Stimulated activated CD4-positive, alpha-beta T cell treated with anti-CD3 and anti-CD28 coated beads, Interleukin-15, amount 100 ng/mL, for 1 hour (primary cell): Measurements from ENCODE around the gene KRT31.
"Not testable (repeated sequence)": the region's sequence is repeated elsewhere in the genome, so short reads cannot be mapped to it uniquely, and the experiment has no call there.

ENCODE experiments used
- DNase-seq, 2 donors: peaks; one replicate each; pipeline ENCODE4 v3.0.0-alpha.2; 2020; ENCODE audit warnings: low read depth in 1 of 2, low spot score in 1 of 2

Gene KRT31

DNA sequence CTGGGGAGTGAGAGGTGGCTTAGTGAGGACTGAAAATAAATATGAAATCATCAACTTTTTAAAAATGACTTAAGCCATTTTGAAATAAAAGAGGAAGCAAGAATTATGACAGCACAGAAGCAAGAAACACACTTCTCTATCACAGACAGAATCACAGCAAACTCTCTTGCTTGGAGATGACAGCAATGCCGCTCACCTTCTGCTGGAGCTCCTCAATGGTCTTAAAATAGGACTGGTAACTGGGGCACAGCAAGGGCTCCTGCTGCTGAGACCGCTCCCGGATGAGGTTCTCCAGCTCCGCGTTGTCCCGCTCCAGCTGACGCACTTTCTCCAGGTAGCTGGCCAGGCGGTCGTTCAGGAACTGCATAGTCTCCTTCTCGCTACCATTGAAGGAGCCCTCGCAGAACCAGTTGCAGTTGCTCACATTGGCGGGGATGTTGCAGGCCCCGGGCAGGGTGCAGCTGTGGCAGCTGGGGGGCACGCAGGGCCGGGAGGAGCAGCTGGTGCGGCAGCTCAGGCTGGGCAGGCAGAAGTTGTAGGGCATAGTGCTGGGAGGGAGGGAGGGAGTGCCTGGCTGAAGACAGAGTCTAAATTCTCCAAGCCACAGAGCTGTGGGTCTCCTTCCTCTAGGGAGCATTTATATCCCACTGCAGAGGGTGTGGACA, at the start of gene KRT31:
Gene KRT31 (minus strand): TSS at position 613 of the 665 bp plus-strand sequence. CDS start 69 bp downstream, at position 544.
- no peak for DNase-seq

DNA sequence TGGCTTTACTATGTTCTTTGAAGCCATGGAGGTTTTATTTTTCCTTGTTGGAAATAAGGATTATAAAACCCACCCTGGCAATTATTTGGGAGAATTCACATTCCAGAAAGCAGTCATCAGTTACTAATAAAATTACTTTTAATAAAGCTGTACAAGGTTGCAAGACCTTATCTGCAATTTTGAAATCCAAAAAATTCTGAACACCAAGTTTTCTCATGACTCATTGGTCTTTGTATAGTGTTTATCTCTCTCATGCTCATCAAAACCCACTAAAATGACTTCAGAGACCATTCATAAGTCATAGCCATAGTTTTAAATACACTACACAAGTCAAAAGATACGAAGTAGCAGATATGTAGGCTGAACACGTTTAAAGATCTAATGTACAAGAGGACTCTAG, 49.4 kb upstream of the KRT31 start:
- DNase-seq: no peak

DNA sequence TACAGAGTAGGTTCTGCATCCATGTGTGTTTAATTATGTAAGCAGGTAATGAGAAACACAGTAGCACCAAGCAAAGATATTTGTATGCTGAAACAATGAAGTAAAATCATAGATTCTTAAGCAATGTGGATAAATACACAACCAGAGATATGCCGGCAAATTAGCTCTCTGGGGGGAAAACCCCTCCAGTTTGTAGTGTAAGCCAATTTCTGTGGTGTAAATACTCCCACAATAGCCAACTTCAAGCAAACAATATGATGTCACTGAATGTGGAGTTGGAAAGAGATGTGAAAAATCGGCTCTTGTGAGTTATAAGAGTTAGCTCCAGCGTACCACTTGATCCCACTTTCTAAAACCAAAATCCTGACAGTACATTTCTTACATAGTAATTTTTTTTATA, 47.2 kb upstream of the KRT31 start:
- no peak for DNase-seq

DNA sequence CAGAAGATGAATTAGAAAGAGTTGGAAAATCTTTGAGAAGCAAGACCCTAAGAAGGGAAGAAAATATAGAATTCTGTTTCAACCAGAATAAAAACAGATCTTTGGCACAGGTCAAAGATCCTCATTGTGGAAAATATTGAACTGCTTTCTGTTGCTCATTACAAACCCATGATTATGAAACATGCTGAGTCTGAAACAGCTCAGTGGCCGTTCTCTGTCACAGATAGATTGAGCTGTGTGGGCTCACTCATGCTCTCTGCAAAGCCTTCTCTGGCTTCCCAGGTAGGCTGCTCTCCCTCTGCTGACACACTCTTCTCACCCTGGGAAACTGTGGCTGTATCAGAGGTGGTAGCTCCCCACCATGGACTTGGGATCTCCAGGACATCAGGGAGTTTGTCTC, 46.8 kb upstream of the KRT31 start:
- DNase-seq: no peak

DNA sequence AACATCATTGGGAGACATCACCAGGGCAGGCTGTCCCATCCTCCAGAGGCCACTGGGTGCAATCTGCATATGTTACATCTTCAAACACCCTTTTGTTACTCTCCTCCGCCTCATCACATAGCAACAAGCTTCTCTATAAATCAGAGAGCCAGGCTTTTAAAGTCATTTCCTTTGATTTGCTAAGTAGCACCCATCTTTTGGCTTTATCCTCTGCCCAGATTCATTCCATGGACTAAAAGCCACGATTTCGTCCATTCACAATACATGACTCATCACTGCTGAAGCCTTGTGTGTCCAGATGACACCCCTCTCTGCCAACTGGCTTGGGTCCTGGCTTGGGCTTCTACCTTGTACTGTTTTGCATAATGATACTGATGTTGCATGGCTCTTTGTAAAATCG, 45.3 kb upstream of the KRT31 start:
- no peak for DNase-seq

DNA sequence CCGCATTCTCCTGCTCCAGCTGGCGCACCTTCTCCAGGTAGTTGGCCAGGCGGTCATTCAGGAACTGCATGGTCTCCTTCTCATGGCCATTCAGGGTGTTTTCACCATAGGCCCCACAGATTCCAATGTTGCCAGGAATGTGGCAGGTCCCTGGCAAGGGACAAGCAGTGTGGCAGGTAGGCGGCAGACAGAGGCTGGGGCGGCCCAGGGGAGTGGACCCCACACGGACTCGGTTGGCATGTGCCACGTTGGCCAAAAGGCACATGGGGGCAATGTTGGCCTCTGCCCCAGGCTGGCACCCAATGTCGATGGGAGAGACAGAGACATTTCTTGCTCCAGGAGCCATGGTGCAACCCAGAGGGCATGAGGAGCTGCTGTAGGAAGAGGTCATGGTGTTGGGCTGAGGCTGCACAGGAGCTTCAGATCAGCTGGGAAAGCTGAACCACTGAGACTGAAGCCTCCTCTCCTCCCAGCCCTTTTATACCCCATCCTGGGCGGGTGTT, 43.2 kb upstream of the KRT31 start, which contains the start of gene KRT38:
Gene KRT38 (minus strand): TSS at position 453 of the 503 bp plus-strand sequence. CDS start 62 bp downstream, at position 391.
- no peak for DNase-seq

DNA sequence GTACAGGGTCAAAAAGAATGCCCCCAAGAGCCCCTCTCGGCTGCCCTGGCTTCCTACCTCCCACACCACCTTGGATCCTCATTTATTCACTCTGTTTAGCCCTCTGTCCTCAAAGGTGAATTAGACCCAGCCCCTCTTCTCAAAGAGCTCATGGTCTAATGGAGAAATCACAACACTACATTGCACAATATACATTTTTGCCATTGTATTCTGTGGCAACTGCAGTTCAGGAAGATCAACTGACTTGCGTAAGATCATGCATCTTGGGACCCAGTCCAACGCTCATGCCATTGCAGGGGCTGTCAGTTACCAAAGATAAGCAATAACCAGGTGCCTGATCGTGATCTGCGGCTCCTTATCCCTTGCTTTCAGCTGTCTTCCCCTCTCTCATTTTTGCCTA, 42.0 kb upstream of the KRT31 start:
- DNase-seq: no peak

DNA sequence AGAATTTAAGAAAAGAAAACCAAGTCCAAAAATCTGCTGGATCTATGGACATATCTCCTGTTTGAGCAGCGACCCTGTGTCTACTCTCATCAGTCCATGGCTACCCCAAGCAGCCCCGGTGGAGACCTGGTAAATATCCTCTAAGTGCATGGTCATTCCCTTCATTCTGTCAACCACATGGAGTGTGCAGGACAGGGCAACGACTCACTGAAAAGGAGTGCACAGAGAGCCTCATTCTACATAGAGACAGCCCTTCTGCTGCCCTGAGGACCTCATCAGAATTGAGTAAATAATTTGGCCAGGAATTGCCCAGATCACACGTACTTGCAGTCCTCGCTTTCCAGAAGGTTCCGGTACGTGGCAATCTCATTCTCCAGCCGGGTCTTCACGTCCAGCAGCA, 40.4 kb upstream of the KRT31 start:
- DNase-seq: no peak

DNA sequence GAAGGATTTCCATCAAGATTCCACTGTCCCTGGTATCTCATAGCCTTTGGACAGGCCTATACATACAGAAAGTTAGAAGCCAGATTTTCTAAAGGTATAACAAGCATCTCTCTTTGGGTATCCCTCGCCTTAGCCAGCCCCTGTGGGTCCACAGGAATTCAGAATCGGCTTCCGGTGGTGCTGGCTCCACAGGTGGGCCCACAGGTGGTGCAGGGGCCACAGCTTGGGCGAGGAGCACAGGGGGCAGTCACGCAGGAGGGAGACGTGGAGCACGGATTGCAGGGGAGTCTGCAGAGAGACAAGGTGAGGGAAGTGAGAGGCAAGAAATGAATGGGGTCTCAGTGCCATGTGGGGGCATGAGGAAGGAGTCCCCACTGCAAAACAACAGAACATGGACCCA, 39.8 kb upstream of the KRT31 start:
- DNase-seq: no peak

DNA sequence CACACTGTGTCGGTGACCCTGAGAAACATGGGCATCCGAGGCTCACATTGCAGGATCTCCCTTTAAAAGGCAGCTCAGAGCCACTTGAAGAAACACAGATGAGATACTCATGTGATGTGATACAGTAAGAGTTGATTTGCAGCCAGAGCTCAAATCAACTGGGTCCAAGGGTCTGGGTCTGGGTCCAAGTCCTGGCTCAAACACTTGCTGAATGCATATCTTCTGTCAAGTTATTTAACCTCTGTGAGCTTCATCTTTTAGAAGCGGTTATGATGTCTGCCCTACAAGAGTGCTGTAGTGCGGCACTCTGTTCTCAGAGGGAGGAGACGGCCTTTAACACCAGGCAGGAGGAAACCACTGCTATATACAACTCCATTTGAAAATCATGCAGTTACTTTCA, 37.0 kb upstream of the KRT31 start:
- no peak for DNase-seq

DNA sequence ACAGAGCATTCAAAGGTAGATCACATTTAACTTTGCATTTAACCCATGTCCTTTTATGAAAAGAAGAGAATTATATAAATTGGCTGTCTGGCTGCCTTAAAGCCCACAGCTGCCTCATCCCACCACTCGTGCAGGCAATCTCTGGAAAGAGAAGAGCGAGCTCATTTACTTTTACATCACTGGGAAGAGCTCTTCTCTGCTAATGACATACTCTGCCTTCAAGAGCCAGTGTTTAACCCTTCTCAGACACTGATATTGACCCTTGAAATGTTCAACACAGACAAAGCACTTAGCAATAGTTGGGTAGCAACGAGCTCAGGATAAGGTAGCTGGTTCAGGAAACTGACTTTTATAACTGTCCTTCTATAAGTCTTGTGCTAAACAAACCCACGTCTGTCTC, 36.6 kb upstream of the KRT31 start:
- no peak for DNase-seq

DNA sequence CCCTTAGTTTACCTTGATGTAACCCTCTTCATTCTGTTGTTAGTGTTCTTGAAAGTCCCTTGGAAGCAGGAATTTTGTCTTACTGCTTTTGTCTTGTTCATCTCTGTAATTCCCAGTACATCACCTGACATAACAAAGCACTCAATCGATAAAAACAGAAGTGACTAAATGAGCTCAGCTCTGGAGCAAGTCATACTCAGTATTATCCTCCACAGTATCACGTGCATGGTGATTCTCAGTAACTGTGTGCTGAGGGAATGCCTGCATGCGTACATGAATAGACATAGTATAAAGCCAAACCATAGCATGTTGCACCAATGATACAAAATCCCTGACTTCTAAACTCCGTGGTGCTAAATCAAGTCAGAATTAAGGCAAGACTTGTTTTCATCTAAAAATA, 36.2 kb upstream of the KRT31 start:
- no peak for DNase-seq

DNA sequence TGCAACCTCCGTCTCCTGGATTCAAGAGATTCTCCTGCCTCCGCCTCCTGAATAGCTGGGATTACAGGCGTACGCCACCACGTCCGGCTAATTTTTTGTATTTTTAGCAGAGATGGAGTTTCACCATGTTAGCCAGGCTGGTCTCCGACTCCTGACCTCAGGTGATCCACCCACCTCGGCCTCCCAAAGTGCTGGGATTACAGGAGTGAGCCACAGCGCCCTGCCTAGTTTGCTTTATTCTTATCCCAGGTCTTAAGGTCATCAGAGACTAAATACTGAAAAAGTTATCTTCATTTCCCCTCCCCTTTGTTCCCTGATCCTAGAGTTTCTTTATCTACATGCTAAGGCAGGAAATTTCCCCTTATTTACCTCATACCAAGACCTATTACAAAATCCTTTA, 33.0 kb upstream of the KRT31 start:
- not testable (repeated sequence) for DNase-seq

DNA sequence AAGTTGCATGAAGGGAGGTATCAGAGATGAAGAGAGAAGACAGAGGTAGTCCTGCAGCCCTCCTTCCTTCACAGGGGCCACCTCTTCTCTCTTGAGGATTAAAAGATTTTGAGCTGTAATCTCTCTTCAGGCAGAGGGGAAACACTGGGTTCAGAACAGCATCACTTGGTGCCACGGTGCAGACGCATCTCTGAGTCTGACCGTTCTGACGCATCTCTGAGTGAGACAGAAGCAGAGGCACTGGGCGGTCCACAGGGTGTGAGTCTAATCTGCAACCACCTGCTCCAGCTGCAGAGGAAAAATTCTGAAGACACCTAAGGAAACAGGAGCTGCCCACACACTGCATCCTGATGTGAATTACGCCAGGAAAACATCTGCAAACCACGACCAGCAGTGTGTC, 32.3 kb upstream of the KRT31 start:
- no peak for DNase-seq

DNA sequence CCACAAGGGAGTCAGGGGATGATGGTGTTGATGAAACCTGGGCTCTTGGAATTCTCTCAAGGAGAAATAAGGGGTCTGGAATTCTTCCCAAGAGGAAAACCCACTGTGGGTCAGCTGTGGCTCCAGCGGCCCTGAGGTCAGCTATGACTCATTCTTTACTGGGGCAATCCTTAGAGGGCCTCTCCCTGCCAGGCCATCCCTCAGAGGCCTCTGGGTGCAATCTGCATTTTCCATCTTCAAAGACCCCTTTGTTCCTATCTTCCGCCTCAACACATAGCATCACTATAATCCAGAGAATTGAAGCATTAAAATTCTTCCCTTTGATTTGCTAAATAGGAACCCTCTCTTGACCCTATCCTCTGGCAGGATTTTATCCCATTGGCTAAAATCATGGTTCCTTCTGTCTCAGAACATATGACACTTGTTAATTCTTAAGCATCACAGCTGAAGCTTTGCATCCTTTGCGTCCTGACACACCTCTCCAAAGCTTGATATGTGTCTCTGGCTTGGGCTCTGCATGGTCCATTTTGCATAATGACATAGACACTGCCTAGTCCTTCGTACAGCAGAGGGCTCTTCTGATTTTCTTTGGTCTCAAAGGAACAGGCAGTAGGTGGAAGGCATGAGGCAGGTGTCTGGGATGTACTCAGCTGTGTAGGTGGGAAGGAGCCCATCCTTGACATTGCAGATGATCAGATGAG, 31.3 kb upstream of the KRT31 start:
- no peak for DNase-seq

DNA sequence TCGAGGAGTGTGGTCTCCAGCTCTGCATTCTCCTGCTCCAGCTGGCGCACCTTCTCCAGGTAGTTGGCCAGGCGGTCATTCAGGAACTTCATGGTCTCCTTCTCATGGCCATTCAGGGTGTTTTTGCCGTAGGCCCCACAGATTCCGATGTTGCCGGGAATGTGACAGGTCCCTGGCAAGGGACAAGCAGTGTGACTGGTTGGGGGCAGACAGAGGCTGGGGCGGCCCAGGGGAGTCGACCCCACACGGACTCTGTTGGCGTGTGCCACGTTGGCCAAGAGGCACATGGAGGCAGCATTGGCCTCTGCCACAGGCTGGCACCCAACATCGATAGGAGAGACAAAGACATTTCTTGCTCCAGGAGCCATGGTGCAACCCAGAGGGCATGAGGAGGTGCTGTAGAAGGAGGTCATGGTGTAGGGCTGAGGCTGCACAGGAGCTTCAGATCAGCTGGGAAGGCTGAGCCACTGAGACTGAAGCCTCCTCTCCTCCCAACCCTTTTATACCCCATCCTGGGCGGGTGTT, 26.8 kb upstream of the KRT31 start, which contains the start of gene KRT37:
Gene KRT37 (minus strand): TSS at position 475 of the 525 bp plus-strand sequence. CDS start 62 bp downstream, at position 413.
- DNase-seq: no peak

DNA sequence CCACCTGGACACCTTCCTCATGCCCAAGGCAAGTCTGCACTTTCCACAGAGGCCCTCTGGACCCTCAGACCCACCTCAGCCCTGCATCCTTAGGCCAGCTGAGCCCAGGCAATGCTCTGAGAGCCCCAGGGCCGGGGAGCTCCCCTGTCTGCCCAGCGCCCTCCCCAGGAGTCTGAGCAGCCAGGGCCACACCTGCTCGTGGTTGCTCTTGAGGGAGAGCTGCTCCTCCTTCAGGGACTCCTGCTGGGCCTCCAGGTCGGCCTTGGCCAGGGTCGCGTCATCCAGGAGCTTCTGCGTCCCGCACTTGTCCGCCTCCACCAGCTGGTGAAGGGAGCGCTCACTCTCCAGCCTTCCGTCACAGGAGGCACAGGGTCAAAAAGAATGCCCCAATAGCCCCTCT, 25.2 kb upstream of the KRT31 start:
- DNase-seq: not testable (repeated sequence)

DNA sequence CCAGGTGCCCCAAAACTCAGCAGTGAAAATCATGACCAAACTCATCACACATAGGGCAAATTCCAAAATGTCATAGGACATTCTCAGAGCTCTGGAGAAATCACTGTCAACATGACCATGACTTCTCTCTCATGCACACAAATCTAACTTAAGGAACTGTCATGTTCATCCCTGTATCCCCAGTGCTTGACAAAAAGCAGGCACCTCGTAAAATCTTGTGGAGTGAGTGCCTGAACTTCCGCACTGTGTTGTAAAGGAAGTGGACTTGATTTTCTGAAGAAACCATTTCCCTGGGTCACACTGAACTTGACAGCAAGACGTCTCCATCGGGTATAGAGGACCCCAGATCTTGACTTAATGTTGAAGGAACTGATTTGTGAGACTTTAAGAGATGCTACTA, 24.2 kb upstream of the KRT31 start:
- DNase-seq: no peak

DNA sequence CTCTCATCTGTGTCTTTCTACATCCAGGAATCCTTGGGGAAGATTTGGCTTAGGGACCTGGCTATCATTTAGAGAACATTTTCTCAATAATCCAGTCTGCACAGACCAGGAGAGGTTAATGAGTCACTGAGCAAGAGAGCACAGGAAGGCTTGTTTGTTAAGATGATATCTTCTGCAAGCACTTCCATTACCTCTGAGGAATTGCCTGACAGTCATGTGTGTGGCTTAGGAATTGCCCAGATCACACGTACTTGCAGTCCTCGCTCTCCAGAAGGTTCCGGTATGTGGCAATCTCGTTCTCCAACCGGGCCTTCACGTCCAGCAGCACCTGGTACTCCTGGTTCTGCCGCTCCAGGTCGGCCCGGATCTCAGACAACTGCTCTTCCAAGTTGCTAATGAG, 23.7 kb upstream of the KRT31 start:
- no peak for DNase-seq

DNA sequence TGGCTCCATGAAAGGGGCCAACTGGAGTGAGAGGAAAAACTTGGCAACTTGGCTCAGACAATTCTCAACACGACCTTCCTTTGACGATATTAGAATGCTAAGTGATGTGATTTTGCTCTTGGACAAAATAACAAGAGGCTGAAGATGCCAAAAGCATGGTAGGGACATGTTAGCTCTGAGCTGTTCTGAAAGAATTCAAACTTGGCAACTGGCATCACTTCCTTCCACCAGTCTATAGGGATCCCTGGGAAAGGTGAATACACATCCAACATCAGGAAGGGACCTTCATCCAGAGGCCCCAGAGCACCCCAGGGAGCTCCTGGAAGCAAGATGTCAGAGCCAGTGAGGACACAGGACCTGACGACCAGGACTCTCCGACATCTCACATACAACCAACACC, 22.7 kb upstream of the KRT31 start:
- DNase-seq: no peak

DNA sequence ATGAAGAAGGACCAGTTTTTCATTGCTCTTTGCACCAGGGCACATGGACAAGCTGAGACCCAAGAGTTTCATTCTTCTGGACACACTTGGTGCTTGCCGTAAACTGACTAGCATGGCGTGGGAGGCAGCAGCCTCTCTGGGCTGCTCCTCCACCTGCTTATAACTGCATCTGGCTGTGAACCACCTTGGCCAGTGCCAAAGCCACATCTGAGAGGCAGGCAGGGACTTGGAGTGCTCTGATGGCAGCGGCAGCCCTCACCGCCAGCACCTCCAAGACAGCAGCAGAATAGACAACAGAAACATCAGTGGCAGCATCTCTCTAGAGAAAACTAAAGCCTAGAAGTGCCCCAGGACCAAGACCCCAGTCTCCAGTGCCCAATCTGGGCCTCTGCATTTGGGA, 22.3 kb upstream of the KRT31 start:
- DNase-seq: no peak

DNA sequence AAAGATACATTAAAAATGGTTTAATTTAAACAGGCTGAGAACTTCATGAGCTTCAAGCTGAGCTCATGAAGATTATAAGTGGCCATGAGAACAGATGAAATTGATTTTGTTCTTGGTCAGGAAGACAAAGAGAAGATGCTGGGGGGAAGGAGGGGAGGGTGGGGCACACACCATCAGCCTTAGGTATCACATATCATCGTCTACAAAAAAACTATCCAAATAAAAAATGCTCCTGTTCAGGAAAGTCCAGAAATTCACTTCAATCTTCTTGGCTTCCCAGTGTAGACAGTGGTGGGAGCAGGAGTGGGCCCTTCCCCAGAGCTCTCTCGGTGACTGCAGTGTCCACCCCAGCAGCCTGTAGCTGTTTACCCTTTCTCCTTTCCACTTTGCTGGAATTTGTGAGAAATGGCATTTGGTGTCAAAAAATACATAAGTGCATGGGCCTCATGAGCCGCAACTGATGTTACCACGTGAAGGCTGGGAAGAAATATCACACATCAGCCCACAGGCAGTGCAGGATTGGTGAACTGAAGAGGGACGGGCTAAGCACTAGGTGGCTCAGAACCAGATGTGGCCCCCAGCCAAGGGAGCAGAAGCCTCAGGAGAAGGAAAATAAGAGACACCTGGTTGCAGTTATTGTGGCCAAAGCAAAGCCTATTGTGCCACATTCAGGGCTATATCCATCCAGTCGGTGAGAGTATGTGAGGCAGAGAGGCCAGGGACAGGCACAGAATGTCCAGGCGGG, 20.9 kb upstream of the KRT31 start:
- DNase-seq: no peak
